Measurements from ENCODE around the gene ODF4. TPM values are rescaled to one million over a fixed set of nuclear protein-coding genes. Genes with fewer than 3 reads are reported as not detected.
"Not testable (repeated sequence)": the region's sequence is repeated elsewhere in the genome, so short reads cannot be mapped to it uniquely, and the experiment has no call there.

Gene ODF4
- total and polyA plus RNA-seq, 2 of the 4 experiments (the other 2 are of a cell fraction): not detected

DNA sequence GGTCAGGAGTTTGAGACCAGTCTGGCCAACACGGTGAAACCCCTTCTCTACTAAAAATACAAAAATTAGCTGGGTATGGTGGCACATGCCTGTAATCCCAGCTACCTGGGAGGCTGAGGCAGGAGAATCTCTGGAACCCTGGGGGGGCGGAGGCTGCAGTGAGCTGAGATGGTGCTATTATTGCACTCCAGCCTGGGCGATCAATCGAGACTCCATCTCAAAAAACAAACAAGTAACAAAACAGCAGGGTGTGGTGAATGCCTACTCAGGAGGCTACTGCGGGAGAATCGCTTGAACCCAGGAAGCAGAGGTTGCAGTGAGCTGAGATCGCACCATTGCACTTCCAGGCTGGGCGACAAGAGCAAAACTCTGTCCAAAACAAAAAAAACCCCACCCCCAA is 38.5 kb downstream of the ODF4 start:
- DNase-seq; H3K9ac ChIP-seq (ENCODE audit: low read depth, low read length); intact Hi-C loops (cut with micrococcal nuclease); H3K23ac ChIP-seq (ENCODE audit: low read depth, low read length); H2BK5ac ChIP-seq (ENCODE audit: low read depth, low read length, poor library complexity, severe bottlenecking); BruUV-seq (replicated peaks); dilution Hi-C loops (cut with HindIII; ENCODE audit: low sequenced_read_pairs, unreplicated experiment); H2BK20ac ChIP-seq (ENCODE audit: low read depth, low read length); ATAC-seq (ENCODE audit: low read depth); H3K9me1 ChIP-seq (ENCODE audit: insufficient read depth, low read length); H3K4me2 ChIP-seq (ENCODE audit: low read depth, low read length); H4K91ac ChIP-seq (ENCODE audit: insufficient read depth, low read depth, low read length); H4K5ac ChIP-seq (ENCODE audit: low read depth, low read length); H3K4me3 ChIP-seq (ENCODE audit: insufficient read depth, low read depth, low read length); H3K4ac ChIP-seq (ENCODE audit: low read depth, low read length); CTCF ChIA-PET; H2BK15ac ChIP-seq (ENCODE audit: low read depth, low read length); H3K27me3 ChIP-seq (ENCODE audit: control insufficient read depth, insufficient read depth, low read length); H2BK120ac ChIP-seq (ENCODE audit: low read depth, low read length); H2AK9ac ChIP-seq (replicated peaks; ENCODE audit: low read depth, low read length, poor library complexity); H3K27ac ChIP-seq (ENCODE audit: insufficient read depth, low read length); H3K18ac ChIP-seq (ENCODE audit: low read depth, low read length); H2AK5ac ChIP-seq (ENCODE audit: low read depth, low read length); H3K14ac ChIP-seq (replicated peaks; ENCODE audit: low read depth, low read length); H4K8ac ChIP-seq (ENCODE audit: low read depth in 2 of 2, low read length in 2 of 2); POLR2A ChIA-PET (ENCODE audit: unreplicated experiment); H2AFZ ChIP-seq (replicated peaks; ENCODE audit: low read length, poor library complexity); H3K56ac ChIP-seq (ENCODE audit: extremely low read depth, insufficient read depth, low read length); in situ Hi-C loops (cut with MboI; ENCODE audit: low sequenced_read_pairs); H3K9me3 ChIP-seq (ENCODE audit: control insufficient read depth, insufficient read depth, low read length); H3K4me1 ChIP-seq (ENCODE audit: control insufficient read depth, insufficient read depth, low read length): not testable (repeated sequence)
- no CpG with 5 or more reads among the region's 8 CpGs for WGBS, 2 experiments (ENCODE audit: extremely low coverage in 2 of 2, insufficient read length in 1 of 2)
- Histone ChIP-seq H4K20me1 (ENCODE audit: insufficient read depth, low read length) (peaks cover 36% of the 10 kb centered on the region), H3K36me3 (ENCODE audit: control insufficient read depth, insufficient read depth, low read length) (peaks cover 27% of the 10 kb centered on the region), H3K79me1 (ENCODE audit: low read depth in 1 of 2, low read length in 2 of 2) (peaks cover 10 to 34% of the 10 kb centered on the region in 2 experiments)
